ENCODE results near the gene PTAR1.

DNA sequence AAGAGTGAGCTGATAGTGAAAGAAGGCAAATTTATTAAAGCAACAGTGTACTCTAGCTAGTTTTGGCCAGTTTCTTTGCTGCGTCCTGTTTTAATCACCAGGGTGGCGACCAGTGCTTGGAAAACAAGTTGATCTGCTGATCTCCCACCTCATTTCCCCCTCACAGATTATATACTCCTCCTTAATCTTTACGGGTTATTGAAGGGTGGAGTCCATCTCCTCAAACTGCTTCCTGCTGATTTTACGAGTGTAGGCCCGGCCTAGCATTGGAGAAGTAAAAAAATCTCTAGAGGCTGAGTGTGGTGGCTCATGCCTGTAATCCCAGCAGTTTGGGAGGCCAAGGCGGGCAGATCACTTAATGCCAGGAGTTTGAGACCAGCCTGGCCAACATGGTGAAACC, 46.8 kb upstream of the PTAR1 start:
- TF ChIP-seq MXI1 (IDR thresholded peaks at IDR 0.05; ENCODE audit: low read depth, low read length) (no peak), ZNF207 (IDR thresholded peaks at IDR 0.05; ENCODE audit: borderline replicate concordance) (no peak), EGR1 (IDR thresholded peaks at IDR 0.05; ENCODE audit: borderline replicate concordance in 1 of 2, low read depth in 2 of 2, low read length in 2 of 2) (no peak), CBFB (IDR thresholded peaks at IDR 0.05; ENCODE audit: low read depth) (no peak)
- TF ChIP-seq, protein P1, sequence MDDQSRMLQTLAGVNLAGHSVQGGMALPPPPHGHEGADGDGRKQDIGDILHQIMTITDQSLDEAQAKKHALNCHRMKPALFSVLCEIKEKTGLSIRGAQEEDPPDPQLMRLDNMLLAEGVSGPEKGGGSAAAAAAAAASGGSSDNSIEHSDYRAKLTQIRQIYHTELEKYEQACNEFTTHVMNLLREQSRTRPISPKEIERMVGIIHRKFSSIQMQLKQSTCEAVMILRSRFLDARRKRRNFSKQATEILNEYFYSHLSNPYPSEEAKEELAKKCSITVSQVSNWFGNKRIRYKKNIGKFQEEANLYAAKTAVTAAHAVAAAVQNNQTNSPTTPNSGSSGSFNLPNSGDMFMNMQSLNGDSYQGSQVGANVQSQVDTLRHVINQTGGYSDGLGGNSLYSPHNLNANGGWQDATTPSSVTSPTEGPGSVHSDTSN (IDR thresholded peaks at IDR 0.05; ENCODE audit: insufficient replicate concordance, low read depth, low read length), result no peak
- TF ChIP-seq, protein P2, sequence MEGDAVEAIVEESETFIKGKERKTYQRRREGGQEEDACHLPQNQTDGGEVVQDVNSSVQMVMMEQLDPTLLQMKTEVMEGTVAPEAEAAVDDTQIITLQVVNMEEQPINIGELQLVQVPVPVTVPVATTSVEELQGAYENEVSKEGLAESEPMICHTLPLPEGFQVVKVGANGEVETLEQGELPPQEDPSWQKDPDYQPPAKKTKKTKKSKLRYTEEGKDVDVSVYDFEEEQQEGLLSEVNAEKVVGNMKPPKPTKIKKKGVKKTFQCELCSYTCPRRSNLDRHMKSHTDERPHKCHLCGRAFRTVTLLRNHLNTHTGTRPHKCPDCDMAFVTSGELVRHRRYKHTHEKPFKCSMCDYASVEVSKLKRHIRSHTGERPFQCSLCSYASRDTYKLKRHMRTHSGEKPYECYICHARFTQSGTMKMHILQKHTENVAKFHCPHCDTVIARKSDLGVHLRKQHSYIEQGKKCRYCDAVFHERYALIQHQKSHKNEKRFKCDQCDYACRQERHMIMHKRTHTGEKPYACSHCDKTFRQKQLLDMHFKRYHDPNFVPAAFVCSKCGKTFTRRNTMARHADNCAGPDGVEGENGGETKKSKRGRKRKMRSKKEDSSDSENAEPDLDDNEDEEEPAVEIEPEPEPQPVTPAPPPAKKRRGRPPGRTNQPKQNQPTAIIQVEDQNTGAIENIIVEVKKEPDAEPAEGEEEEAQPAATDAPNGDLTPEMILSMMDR (IDR thresholded peaks at IDR 0.05 in 2 of 3, conservative IDR thresholded peaks at IDR 0.05 in 1 of 3; ENCODE audit: control insufficient read depth in 2 of 3, extremely low read depth in 1 of 3, insufficient read depth in 1 of 3, low read depth in 3 of 3, low read length in 3 of 3), result no peak
- TF ChIP-seq, protein P3, sequence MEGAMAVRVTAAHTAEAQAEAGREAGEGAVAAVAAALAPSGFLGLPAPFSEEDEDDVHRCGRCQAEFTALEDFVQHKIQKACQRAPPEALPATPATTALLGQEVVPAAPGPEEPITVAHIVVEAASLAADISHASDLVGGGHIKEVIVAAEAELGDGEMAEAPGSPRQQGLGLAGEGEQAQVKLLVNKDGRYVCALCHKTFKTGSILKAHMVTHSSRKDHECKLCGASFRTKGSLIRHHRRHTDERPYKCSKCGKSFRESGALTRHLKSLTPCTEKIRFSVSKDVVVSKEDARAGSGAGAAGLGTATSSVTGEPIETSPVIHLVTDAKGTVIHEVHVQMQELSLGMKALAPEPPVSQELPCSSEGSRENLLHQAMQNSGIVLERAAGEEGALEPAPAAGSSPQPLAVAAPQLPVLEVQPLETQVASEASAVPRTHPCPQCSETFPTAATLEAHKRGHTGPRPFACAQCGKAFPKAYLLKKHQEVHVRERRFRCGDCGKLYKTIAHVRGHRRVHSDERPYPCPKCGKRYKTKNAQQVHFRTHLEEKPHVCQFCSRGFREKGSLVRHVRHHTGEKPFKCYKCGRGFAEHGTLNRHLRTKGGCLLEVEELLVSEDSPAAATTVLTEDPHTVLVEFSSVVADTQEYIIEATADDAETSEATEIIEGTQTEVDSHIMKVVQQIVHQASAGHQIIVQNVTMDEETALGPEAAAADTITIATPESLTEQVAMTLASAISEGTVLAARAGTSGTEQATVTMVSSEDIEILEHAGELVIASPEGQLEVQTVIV (IDR thresholded peaks at IDR 0.05; ENCODE audit: borderline replicate concordance, partially characterized antibody), result no peak
